ENCODE measurements around the gene YIPF3. TPM values are rescaled to one million over a fixed set of nuclear protein-coding genes. Genes with fewer than 3 reads are reported as not detected.
A peak's percentile ranks its signal among the peaks of the same experiment; 100 is the strongest.

Gene YIPF3
- total and polyA plus RNA-seq, 2 donors from 2014 or later, result 107 to 114 TPM

DNA sequence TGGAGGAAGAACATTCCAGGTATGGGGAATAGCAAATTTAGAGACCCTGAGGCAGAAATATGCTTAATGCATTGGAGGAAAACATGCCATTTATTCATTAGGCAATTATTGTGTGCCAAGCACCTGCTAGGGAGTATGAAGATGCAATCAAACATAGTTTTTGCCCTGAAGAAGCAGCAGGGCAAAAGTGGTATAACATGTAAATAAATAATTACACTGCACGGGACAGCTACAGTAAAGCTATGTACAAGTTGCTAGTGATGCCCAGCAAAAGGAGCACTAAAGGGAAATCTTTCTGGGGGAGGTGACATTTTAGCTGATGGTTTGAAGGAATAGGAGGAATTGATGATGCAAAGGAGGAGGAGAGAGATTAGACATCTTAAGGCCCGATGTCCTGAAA, 40.0 kb downstream of the YIPF3 start:
- DNase-seq, result no peak
- H3K27me3 ChIP-seq (ENCODE audit: control insufficient read depth, insufficient read depth, low read length), result no peaks in the 10 kb centered on the region
- peaks cover 4 to 11% (median 6%) of the 10 kb centered on the region in 3 donors for H3K4me1 ChIP-seq (ENCODE audit: control insufficient read depth in 2 of 3, insufficient read depth in 2 of 3, low read depth in 1 of 3, low read length in 3 of 3)
- intact Hi-C loops (cut with DNase I), result no loop called here
- FAIRE-seq, result no peak
- TF ChIP-seq CTCF (IDR thresholded peaks at IDR 0.05; ENCODE audit: borderline replicate concordance, extremely low read depth, insufficient read depth), result no peak
- peak overlapping the region; percentile 21 to 92 (median 35) for H3K9ac ChIP-seq (ENCODE audit: low read length in 3 of 3)
- H3K36me3 ChIP-seq (ENCODE audit: control insufficient read depth in 2 of 3, insufficient read depth in 3 of 3, low read length in 3 of 3), result no peaks in the 10 kb centered on the region
- H3K4me3 ChIP-seq (ENCODE audit: low read length in 3 of 3), result peak overlapping the region; percentile 59 to 78 (median 68)
- H3K9me3 ChIP-seq (ENCODE audit: control insufficient read depth in 2 of 3, insufficient read depth in 1 of 3, low read length in 3 of 3), result no peaks in the 10 kb centered on the region
- H3K27ac ChIP-seq (ENCODE audit: low read depth in 2 of 2, low read length in 2 of 2), result no peak overlapping the region

DNA sequence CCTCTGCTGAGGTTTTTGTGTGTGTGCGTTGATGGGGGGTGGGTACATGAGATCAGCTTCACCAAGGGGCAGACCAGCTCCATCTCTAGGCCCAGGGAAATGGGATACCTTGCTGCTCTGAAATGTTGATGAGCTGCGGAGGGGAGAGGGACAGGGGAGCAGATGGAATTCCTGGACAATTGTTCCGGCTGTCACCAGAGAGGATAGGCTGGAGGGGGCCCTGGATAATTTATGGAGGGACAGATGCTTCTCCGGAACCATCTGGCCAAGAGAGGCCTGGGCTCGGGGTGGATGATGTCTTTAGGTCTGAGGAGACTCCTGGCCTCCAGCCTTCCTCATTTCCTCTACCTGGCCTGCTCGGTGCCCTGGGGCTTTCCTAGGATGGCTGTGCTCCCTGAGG, 41.2 kb downstream of the YIPF3 start:
- Histone ChIP-seq H3K36me3 (ENCODE audit: control insufficient read depth in 2 of 3, insufficient read depth in 3 of 3, low read length in 3 of 3) (no peaks in the 10 kb centered on the region), H3K9ac (ENCODE audit: low read length in 3 of 3) (no peak overlapping the region), H3K27ac (ENCODE audit: low read depth in 2 of 2, low read length in 2 of 2) (no peak overlapping the region), H3K27me3 (ENCODE audit: control insufficient read depth, insufficient read depth, low read length) (no peaks in the 10 kb centered on the region), H3K4me3 (ENCODE audit: low read length in 3 of 3) (no peak overlapping the region), H3K9me3 (ENCODE audit: control insufficient read depth in 2 of 3, insufficient read depth in 1 of 3, low read length in 3 of 3) (no peaks in the 10 kb centered on the region), H3K4me1 (ENCODE audit: control insufficient read depth in 2 of 3, insufficient read depth in 2 of 3, low read depth in 1 of 3, low read length in 3 of 3) (peaks cover 4 to 11% (median 6%) of the 10 kb centered on the region in 3 donors)
- intact Hi-C loops (cut with DNase I), result no loop called here
- no peak for FAIRE-seq
- TF ChIP-seq CTCF (IDR thresholded peaks at IDR 0.05; ENCODE audit: borderline replicate concordance, extremely low read depth, insufficient read depth), result no peak
- peak in 2 of 5 donors; percentile 18 to 45 for DNase-seq

DNA sequence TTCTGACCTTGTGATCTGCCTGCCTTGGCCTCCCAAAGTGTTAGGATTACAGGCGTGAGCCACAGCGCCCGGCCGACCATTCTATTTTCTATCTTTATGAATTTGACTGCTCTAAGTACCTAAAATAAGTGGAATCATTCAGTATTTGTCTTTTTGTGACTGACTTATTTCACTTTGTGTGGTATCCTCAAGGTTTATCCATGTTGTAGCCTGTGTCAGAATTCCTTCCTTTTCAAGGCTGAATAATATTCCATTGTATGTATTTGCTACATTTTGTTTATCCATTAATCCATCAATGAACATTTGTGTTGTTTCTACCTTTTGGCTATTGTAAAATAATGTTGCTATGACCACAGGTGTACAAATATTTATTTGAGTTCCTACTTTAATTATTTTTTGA, 44.2 kb downstream of the YIPF3 start:
- Histone ChIP-seq H3K4me3 (ENCODE audit: low read length in 3 of 3) (no peak overlapping the region), H3K4me1 (ENCODE audit: control insufficient read depth in 2 of 3, insufficient read depth in 2 of 3, low read depth in 1 of 3, low read length in 3 of 3) (no peaks in the 10 kb centered on the region), H3K27me3 (ENCODE audit: control insufficient read depth, insufficient read depth, low read length) (no peaks in the 10 kb centered on the region), H3K9me3 (ENCODE audit: control insufficient read depth in 2 of 3, insufficient read depth in 1 of 3, low read length in 3 of 3) (no peaks in the 10 kb centered on the region), H3K36me3 (ENCODE audit: control insufficient read depth in 2 of 3, insufficient read depth in 3 of 3, low read length in 3 of 3) (no peaks in the 10 kb centered on the region), H3K9ac (ENCODE audit: low read length in 3 of 3) (no peak overlapping the region), H3K27ac (ENCODE audit: low read depth in 2 of 2, low read length in 2 of 2) (no peak overlapping the region)
- intact Hi-C loops (cut with DNase I), result no loop called here
- DNase-seq (no peak), FAIRE-seq (no peak)
- TF ChIP-seq CTCF (IDR thresholded peaks at IDR 0.05; ENCODE audit: borderline replicate concordance, extremely low read depth, insufficient read depth), result no peak

GRCh38 chr6:43471399-43471798, 45.3 kb downstream of the YIPF3 start:
- H3K4me1 ChIP-seq (ENCODE audit: control insufficient read depth in 2 of 3, insufficient read depth in 2 of 3, low read depth in 1 of 3, low read length in 3 of 3), result no peaks in the 10 kb centered on the region
- intact Hi-C loops (cut with DNase I), result no loop called here
- H3K27me3 ChIP-seq (ENCODE audit: control insufficient read depth, insufficient read depth, low read length), result no peaks in the 10 kb centered on the region
- TF ChIP-seq CTCF (IDR thresholded peaks at IDR 0.05; ENCODE audit: borderline replicate concordance, extremely low read depth, insufficient read depth), result no peak
- no peak overlapping the region for H3K27ac ChIP-seq (ENCODE audit: low read depth in 2 of 2, low read length in 2 of 2)
- no peaks in the 10 kb centered on the region for H3K9me3 ChIP-seq (ENCODE audit: control insufficient read depth in 2 of 3, insufficient read depth in 1 of 3, low read length in 3 of 3)
- FAIRE-seq (no peak), DNase-seq (no peak)
- no peaks in the 10 kb centered on the region for H3K36me3 ChIP-seq (ENCODE audit: control insufficient read depth in 2 of 3, insufficient read depth in 3 of 3, low read length in 3 of 3)
- H3K9ac ChIP-seq (ENCODE audit: low read length in 3 of 3), result no peak overlapping the region
- H3K4me3 ChIP-seq (ENCODE audit: low read length in 3 of 3), result no peak overlapping the region

Measured in kidney (tissue), 14 donors.